Measurements from ENCODE around the gene SIGLEC1.

DNA sequence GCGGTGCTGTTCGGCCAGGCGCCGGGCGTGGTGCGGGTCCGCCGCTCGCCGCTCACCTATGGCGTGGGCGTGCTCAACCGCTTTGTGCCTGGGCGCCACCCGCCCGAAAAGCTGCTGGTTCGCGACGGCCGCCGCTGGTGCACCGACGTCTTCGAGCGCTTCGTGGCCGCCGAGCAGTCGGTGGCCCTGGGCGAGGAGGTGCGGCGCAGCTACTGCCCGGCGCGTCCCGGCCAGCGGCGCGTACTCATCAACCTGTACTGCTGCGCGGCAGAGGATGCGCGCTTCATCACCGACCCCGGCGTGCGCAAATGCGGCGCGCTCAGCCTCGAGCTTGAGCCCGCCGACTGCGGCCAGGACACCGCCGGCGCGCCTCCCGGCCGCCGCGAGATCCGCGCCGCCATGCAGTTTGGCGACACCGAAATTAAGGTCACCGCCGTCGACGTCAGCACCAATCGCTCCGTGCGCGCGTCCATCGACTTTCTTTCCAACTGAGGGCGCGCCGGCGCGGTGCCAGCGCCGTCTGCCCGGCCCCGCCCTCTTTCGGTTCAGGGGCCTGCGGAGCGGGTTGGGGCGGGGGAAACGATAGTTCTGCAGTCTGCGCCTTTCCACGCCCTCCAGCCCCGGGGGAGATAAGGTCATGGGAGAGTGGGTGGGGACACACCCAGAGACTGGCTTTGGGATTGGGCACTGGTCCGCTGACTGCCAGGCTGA is 39.4 kb upstream of the SIGLEC1 start:
- no peak for TF ChIP-seq EZH2 (IDR thresholded peaks at IDR 0.05; ENCODE audit: borderline replicate concordance, low read depth, low read length, poor library complexity, severe bottlenecking)
- TF ChIP-seq, protein P1, sequence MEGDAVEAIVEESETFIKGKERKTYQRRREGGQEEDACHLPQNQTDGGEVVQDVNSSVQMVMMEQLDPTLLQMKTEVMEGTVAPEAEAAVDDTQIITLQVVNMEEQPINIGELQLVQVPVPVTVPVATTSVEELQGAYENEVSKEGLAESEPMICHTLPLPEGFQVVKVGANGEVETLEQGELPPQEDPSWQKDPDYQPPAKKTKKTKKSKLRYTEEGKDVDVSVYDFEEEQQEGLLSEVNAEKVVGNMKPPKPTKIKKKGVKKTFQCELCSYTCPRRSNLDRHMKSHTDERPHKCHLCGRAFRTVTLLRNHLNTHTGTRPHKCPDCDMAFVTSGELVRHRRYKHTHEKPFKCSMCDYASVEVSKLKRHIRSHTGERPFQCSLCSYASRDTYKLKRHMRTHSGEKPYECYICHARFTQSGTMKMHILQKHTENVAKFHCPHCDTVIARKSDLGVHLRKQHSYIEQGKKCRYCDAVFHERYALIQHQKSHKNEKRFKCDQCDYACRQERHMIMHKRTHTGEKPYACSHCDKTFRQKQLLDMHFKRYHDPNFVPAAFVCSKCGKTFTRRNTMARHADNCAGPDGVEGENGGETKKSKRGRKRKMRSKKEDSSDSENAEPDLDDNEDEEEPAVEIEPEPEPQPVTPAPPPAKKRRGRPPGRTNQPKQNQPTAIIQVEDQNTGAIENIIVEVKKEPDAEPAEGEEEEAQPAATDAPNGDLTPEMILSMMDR (conservative IDR thresholded peaks at IDR 0.05; ENCODE audit: low read depth, low read length), result no peak
